A549 (cell line): ENCODE data around the gene UMODL1.

Experiments used
- MAX ChIP-seq: IDR thresholded peaks from 2 replicates; pipeline ENCODE4 v1.6.1; 2012
- POLR2A ChIP-seq: IDR thresholded peaks from 2 replicates; pipeline ENCODE4 v1.6.1; 2012; ENCODE audit warnings: mild to moderate bottlenecking, low read length
- ZSCAN20 ChIP-seq: fragments of 250-450 bp; sonication (Bioruptor Pico); IDR thresholded peaks from 2 replicates; pipeline ENCODE4 v1.8.0; 2022; ENCODE audit warnings: mild to moderate bottlenecking, moderate library complexity

GRCh38 chr21:42161401-42161955 lies 90.4 kb downstream of the UMODL1 start:
- no peak for TF ChIP-seq MAX
- no peak for TF ChIP-seq ZSCAN20 (CRISPR knock-in tag)
- TF ChIP-seq POLR2A: no peak
